ENCODE measurements around the gene GASK1A.
"Not testable (repeated sequence)": the region's sequence is repeated elsewhere in the genome, so short reads cannot be mapped to it uniquely, and the experiment has no call there.

The GASK1A gene

GRCh38 chr3:42961633-42962032 is 17.5 kb upstream of the GASK1A start:
- no peaks in the 10 kb centered on the region for H3K4me1 ChIP-seq (ENCODE audit: control insufficient read depth, low read depth, low read length)
- no peak overlapping the region for H3K27ac ChIP-seq (ENCODE audit: low read length)
- no peaks in the 10 kb centered on the region for H3K27me3 ChIP-seq (ENCODE audit: control insufficient read depth, insufficient read depth, low read length)
- no peak overlapping the region for H3K4me3 ChIP-seq (ENCODE audit: low read length)
- H3K36me3 ChIP-seq (ENCODE audit: control insufficient read depth, low read depth, low read length), result no peaks in the 10 kb centered on the region
- no peak overlapping the region for H3K9ac ChIP-seq (ENCODE audit: low read length)
- no peaks in the 10 kb centered on the region for H3K9me3 ChIP-seq (ENCODE audit: control insufficient read depth, low read depth, low read length)

GRCh38 chr3:42963269-42963668 is 15.8 kb upstream of the GASK1A start:
- no peaks in the 10 kb centered on the region for H3K27me3 ChIP-seq (ENCODE audit: control insufficient read depth, insufficient read depth, low read length)

GRCh38 chr3:42964266-42964665 is 14.8 kb upstream of the GASK1A start:
- Histone ChIP-seq H3K4me1 (ENCODE audit: control insufficient read depth, low read depth, low read length) (no peaks in the 10 kb centered on the region), H3K27ac (ENCODE audit: low read length) (no peak overlapping the region), H3K36me3 (ENCODE audit: control insufficient read depth, low read depth, low read length) (no peaks in the 10 kb centered on the region), H3K27me3 (ENCODE audit: control insufficient read depth, insufficient read depth, low read length) (no peaks in the 10 kb centered on the region), H3K9ac (ENCODE audit: low read length) (no peak overlapping the region), H3K9me3 (ENCODE audit: control insufficient read depth, low read depth, low read length) (no peaks in the 10 kb centered on the region), H3K4me3 (ENCODE audit: low read length) (no peak overlapping the region)

More at GRCh38 chr3:42963269-42963668, 15.8 kb upstream of the GASK1A start:
- Histone ChIP-seq H3K27ac (ENCODE audit: low read length) (no peak overlapping the region), H3K36me3 (ENCODE audit: control insufficient read depth, low read depth, low read length) (no peaks in the 10 kb centered on the region), H3K4me1 (ENCODE audit: control insufficient read depth, low read depth, low read length) (no peaks in the 10 kb centered on the region), H3K4me3 (ENCODE audit: low read length) (no peak overlapping the region), H3K9me3 (ENCODE audit: control insufficient read depth, low read depth, low read length) (no peaks in the 10 kb centered on the region), H3K9ac (ENCODE audit: low read length) (no peak overlapping the region)

- no peaks in the 10 kb centered on the region for H3K36me3 ChIP-seq (ENCODE audit: control insufficient read depth, low read depth, low read length)
- H3K27me3 ChIP-seq (ENCODE audit: control insufficient read depth, insufficient read depth, low read length), result no peaks in the 10 kb centered on the region
These were observed 8.6 kb upstream of the GASK1A start for GRCh38 chr3:42970557-42970956.

GRCh38 chr3:42970976-42971772 is 7.9 kb upstream of the GASK1A start:
- H3K36me3 ChIP-seq (ENCODE audit: control insufficient read depth, low read depth, low read length), result no peaks in the 10 kb centered on the region
- no peaks in the 10 kb centered on the region for H3K27me3 ChIP-seq (ENCODE audit: control insufficient read depth, insufficient read depth, low read length)
- H3K4me1 ChIP-seq (ENCODE audit: control insufficient read depth, low read depth, low read length), result no peaks in the 10 kb centered on the region
- peaks cover 17% of the 10 kb centered on the region for H3K9me3 ChIP-seq (ENCODE audit: control insufficient read depth, low read depth, low read length)
- H3K27ac ChIP-seq (ENCODE audit: low read length), result no peak overlapping the region
- H3K4me3 ChIP-seq (ENCODE audit: low read length), result no peak overlapping the region
- H3K9ac ChIP-seq (ENCODE audit: low read length), result no peak overlapping the region

More at GRCh38 chr3:42970557-42970956, 8.6 kb upstream of the GASK1A start:
- Histone ChIP-seq H3K9me3 (ENCODE audit: control insufficient read depth, low read depth, low read length) (peaks cover 17% of the 10 kb centered on the region), H3K9ac (ENCODE audit: low read length) (no peak overlapping the region), H3K4me1 (ENCODE audit: control insufficient read depth, low read depth, low read length) (no peaks in the 10 kb centered on the region), H3K4me3 (ENCODE audit: low read length) (no peak overlapping the region), H3K27ac (ENCODE audit: low read length) (no peak overlapping the region)

GRCh38 chr3:42974906-42975305 is 4.2 kb upstream of the GASK1A start:
- Histone ChIP-seq H3K9me3 (ENCODE audit: control insufficient read depth, low read depth, low read length) (peaks cover 17% of the 10 kb centered on the region), H3K27me3 (ENCODE audit: control insufficient read depth, insufficient read depth, low read length) (peaks cover 23% of the 10 kb centered on the region)
- H3K9ac ChIP-seq (ENCODE audit: low read length); H3K36me3 ChIP-seq (ENCODE audit: control insufficient read depth, low read depth, low read length); H3K4me1 ChIP-seq (ENCODE audit: control insufficient read depth, low read depth, low read length); H3K4me3 ChIP-seq (ENCODE audit: low read length); H3K27ac ChIP-seq (ENCODE audit: low read length): not testable (repeated sequence)

GRCh38 chr3:42975456-42975855 is 3.7 kb upstream of the GASK1A start:
- H3K27me3 ChIP-seq (ENCODE audit: control insufficient read depth, insufficient read depth, low read length), result peaks cover 29% of the 10 kb centered on the region
- H3K9ac ChIP-seq (ENCODE audit: low read length), result no peak overlapping the region
- H3K4me1 ChIP-seq (ENCODE audit: control insufficient read depth, low read depth, low read length), result peaks cover 8% of the 10 kb centered on the region
- H3K36me3 ChIP-seq (ENCODE audit: control insufficient read depth, low read depth, low read length), result no peaks in the 10 kb centered on the region
- H3K4me3 ChIP-seq (ENCODE audit: low read length), result no peak overlapping the region
- no peak overlapping the region for H3K27ac ChIP-seq (ENCODE audit: low read length)
- peaks cover 17% of the 10 kb centered on the region for H3K9me3 ChIP-seq (ENCODE audit: control insufficient read depth, low read depth, low read length)

- no peaks in the 10 kb centered on the region for H3K36me3 ChIP-seq (ENCODE audit: control insufficient read depth, low read depth, low read length)
- no peak overlapping the region for H3K27ac ChIP-seq (ENCODE audit: low read length)
- H3K27me3 ChIP-seq (ENCODE audit: control insufficient read depth, insufficient read depth, low read length), result peaks cover 34% of the 10 kb centered on the region
- H3K4me3 ChIP-seq (ENCODE audit: low read length), result no peak overlapping the region
- peaks cover 17% of the 10 kb centered on the region for H3K9me3 ChIP-seq (ENCODE audit: control insufficient read depth, low read depth, low read length)
- H3K4me1 ChIP-seq (ENCODE audit: control insufficient read depth, low read depth, low read length), result peaks cover 13% of the 10 kb centered on the region
- H3K9ac ChIP-seq (ENCODE audit: low read length), result no peak overlapping the region
These were observed 3.2 kb upstream of the GASK1A start for GRCh38 chr3:42975955-42976354.

- H3K4me3 ChIP-seq (ENCODE audit: low read length), result peak overlapping the region; percentile 85
- H3K36me3 ChIP-seq (ENCODE audit: control insufficient read depth, low read depth, low read length), result no peaks in the 10 kb centered on the region
- peaks cover 39% of the 10 kb centered on the region for H3K27me3 ChIP-seq (ENCODE audit: control insufficient read depth, insufficient read depth, low read length)
- peaks cover 42% of the 10 kb centered on the region for H3K4me1 ChIP-seq (ENCODE audit: control insufficient read depth, low read depth, low read length)
- peaks cover 3% of the 10 kb centered on the region for H3K9me3 ChIP-seq (ENCODE audit: control insufficient read depth, low read depth, low read length)
- H3K9ac ChIP-seq (ENCODE audit: low read length), result no peak overlapping the region
- no peak overlapping the region for H3K27ac ChIP-seq (ENCODE audit: low read length)
These were observed 1.1 kb downstream of the GASK1A start for GRCh38 chr3:42980209-42980608.

- H3K4me1 ChIP-seq (ENCODE audit: control insufficient read depth, low read depth, low read length), result peaks cover 44% of the 10 kb centered on the region
- no peak overlapping the region for H3K9ac ChIP-seq (ENCODE audit: low read length)
- peaks cover 39% of the 10 kb centered on the region for H3K27me3 ChIP-seq (ENCODE audit: control insufficient read depth, insufficient read depth, low read length)
- no peaks in the 10 kb centered on the region for H3K9me3 ChIP-seq (ENCODE audit: control insufficient read depth, low read depth, low read length)
- H3K27ac ChIP-seq (ENCODE audit: low read length), result no peak overlapping the region
- H3K36me3 ChIP-seq (ENCODE audit: control insufficient read depth, low read depth, low read length), result no peaks in the 10 kb centered on the region
- H3K4me3 ChIP-seq (ENCODE audit: low read length), result peak overlapping the region; percentile 85
These were observed 1.8 kb downstream of the GASK1A start for GRCh38 chr3:42980909-42981308.

- no peaks in the 10 kb centered on the region for H3K36me3 ChIP-seq (ENCODE audit: control insufficient read depth, low read depth, low read length)
- H3K27me3 ChIP-seq (ENCODE audit: control insufficient read depth, insufficient read depth, low read length), result peaks cover 32% of the 10 kb centered on the region
- no peaks in the 10 kb centered on the region for H3K9me3 ChIP-seq (ENCODE audit: control insufficient read depth, low read depth, low read length)
- H3K9ac ChIP-seq (ENCODE audit: low read length), result no peak overlapping the region
- H3K27ac ChIP-seq (ENCODE audit: low read length), result no peak overlapping the region
- H3K4me3 ChIP-seq (ENCODE audit: low read length), result no peak overlapping the region
- peaks cover 44% of the 10 kb centered on the region for H3K4me1 ChIP-seq (ENCODE audit: control insufficient read depth, low read depth, low read length)
These were observed 3.7 kb downstream of the GASK1A start for GRCh38 chr3:42982645-42983412.
